Naive B cell (primary cell): Measurements from ENCODE around the gene SPECC1L. TPM values are rescaled to one million over a fixed set of nuclear protein-coding genes. Genes with fewer than 3 reads are reported as not detected.
"Not testable (repeated sequence)": the region's sequence is repeated elsewhere in the genome, so short reads cannot be mapped to it uniquely, and the experiment has no call there.

ENCODE experiments used
- ATAC-seq, 2 donors: fragments of 150-1000 bp; cut with Tn5 transposase; 2 replicates each; pipeline ENCODE4 v1.10.0; 2021; ENCODE audit warnings: low read depth in 2 of 2, mild to moderate bottlenecking in 2 of 2, moderate library complexity in 2 of 2
- DNase-seq: peaks from one replicate; pipeline ENCODE4 v3.0.0; 2022
- H3K27ac Mint-ChIP-seq, 6 donors: one replicate each; pipeline ENCODE4 v1.8.0; 2020 to 2022; ENCODE audit warnings: mild to moderate bottlenecking in 6 of 6, mixed read lengths in 6 of 6, moderate library complexity in 5 of 6, inconsistent platforms in 2 of 6
- H3K27me3 Mint-ChIP-seq, 3 donors: one replicate each; pipeline ENCODE4 v1.8.0; 2021 to 2022; ENCODE audit warnings: mixed read lengths in 3 of 3, mild to moderate bottlenecking in 1 of 3
- H3K36me3 Mint-ChIP-seq, 2 donors: one replicate each; pipeline ENCODE4 v1.8.0; 2020 to 2022; ENCODE audit warnings: mixed read lengths in 2 of 2, inconsistent platforms in 1 of 2, mild to moderate bottlenecking in 1 of 2
- H3K4me1 Mint-ChIP-seq, 3 donors: one replicate each; pipeline ENCODE4 v1.8.0; 2020 to 2022; ENCODE audit warnings: mixed read lengths in 3 of 3, inconsistent platforms in 1 of 3, mild to moderate bottlenecking in 1 of 3, moderate library complexity in 1 of 3
- H3K4me3 Mint-ChIP-seq, 8 donors: one replicate each; pipeline ENCODE4 v1.8.0; 2020 to 2022; ENCODE audit warnings: mild to moderate bottlenecking in 8 of 8, mixed read lengths in 8 of 8, moderate library complexity in 8 of 8, inconsistent platforms in 2 of 8
- H3K9me3 Mint-ChIP-seq, 7 donors: one replicate each; pipeline ENCODE4 v1.8.0; 2020 to 2022; ENCODE audit warnings: mixed read lengths in 7 of 7, mild to moderate bottlenecking in 5 of 7, inconsistent platforms in 2 of 7, moderate library complexity in 1 of 7
- polyA plus RNA-seq, 6 donors: library from polyadenylated mRNA; unstranded; fragments of 300-500 nt; fragmentation: Illumina TruSeq; gene quantifications; one replicate each; pipeline ENCODE4 v1.2.3, GENCODE V29; 2021; ENCODE audit warnings: low read depth in 6 of 6

The SPECC1L gene
- polyA plus RNA-seq, 6 donors from 2014 or later, result 1.7 to 29.4 (median 9.7) TPM

GRCh38 chr22:24303007-24303406 lies 32.4 kb downstream of the SPECC1L start:
- Mint-ChIP-seq H3K36me3 (peaks cover 15 to 19% of the 10 kb centered on the region in 2 donors), H3K27me3 (no peaks in the 10 kb centered on the region), H3K4me1 (peaks cover 34 to 53% (median 49%) of the 10 kb centered on the region in 3 donors), H3K4me3 (peak overlapping the region in 2 of 8 donors; percentile 51 to 77), H3K9me3 (no peaks in the 10 kb centered on the region), H3K27ac (peak overlapping the region in 3 of 6 donors; percentile 26 to 65 (median 40))
- DNase-seq (no peak), ATAC-seq (no peak)

GRCh38 chr22:24304062-24304675 lies 33.5 kb downstream of the SPECC1L start:
- peak overlapping the region in 2 of 6 donors; percentile 39 to 65 for H3K27ac Mint-ChIP-seq
- peaks cover 34 to 48% (median 48%) of the 10 kb centered on the region in 3 donors for H3K4me1 Mint-ChIP-seq
- H3K27me3 Mint-ChIP-seq, result no peaks in the 10 kb centered on the region
- no peaks in the 10 kb centered on the region for H3K9me3 Mint-ChIP-seq
- peaks cover 15 to 22% of the 10 kb centered on the region in 2 donors for H3K36me3 Mint-ChIP-seq
- no peak for DNase-seq
- no peak for ATAC-seq
- H3K4me3 Mint-ChIP-seq, result no peak overlapping the region

- peaks cover 15 to 22% of the 10 kb centered on the region in 2 donors for H3K36me3 Mint-ChIP-seq
- peaks cover 30 to 42% (median 42%) of the 10 kb centered on the region in 3 donors for H3K4me1 Mint-ChIP-seq
- no peak for ATAC-seq
Observed at GRCh38 chr22:24305260-24305692, 34.6 kb downstream of the SPECC1L start.

GRCh38 chr22:24310969-24311368 lies 40.3 kb downstream of the SPECC1L start:
- Mint-ChIP-seq H3K4me1 (peaks cover 0 to 18% (median 7%) of the 10 kb centered on the region in 3 donors), H3K9me3 (no peaks in the 10 kb centered on the region), H3K4me3 (no peak overlapping the region), H3K36me3 (peaks cover 21 to 24% of the 10 kb centered on the region in 2 donors), H3K27me3 (no peaks in the 10 kb centered on the region), H3K27ac (peak overlapping the region in 1 of 6 donors; percentile 46)
- ATAC-seq (no peak), DNase-seq (no peak)

More at GRCh38 chr22:24305260-24305692, 34.6 kb downstream of the SPECC1L start:
- H3K9me3 Mint-ChIP-seq, result no peaks in the 10 kb centered on the region
- H3K27ac Mint-ChIP-seq, result peak overlapping the region in 3 of 6 donors; percentile 1 to 90 (median 2)
- no peak overlapping the region for H3K4me3 Mint-ChIP-seq
- DNase-seq, result no peak
- H3K27me3 Mint-ChIP-seq, result no peaks in the 10 kb centered on the region

GRCh38 chr22:24315367-24315966 lies 44.8 kb downstream of the SPECC1L start:
- H3K36me3 Mint-ChIP-seq, result peaks cover 17 to 18% of the 10 kb centered on the region in 2 donors
- no peaks in the 10 kb centered on the region for H3K27me3 Mint-ChIP-seq
- peak overlapping the region in 4 of 6 donors; percentile 49 to 70 (median 58) for H3K27ac Mint-ChIP-seq
- H3K9me3 Mint-ChIP-seq, result no peaks in the 10 kb centered on the region
- peaks cover 0 to 17% (median 5%) of the 10 kb centered on the region in 3 donors for H3K4me1 Mint-ChIP-seq
- no peak for DNase-seq
- no peak for ATAC-seq
- H3K4me3 Mint-ChIP-seq, result no peak overlapping the region

- H3K27ac Mint-ChIP-seq, result not testable (repeated sequence)
- H3K36me3 Mint-ChIP-seq, result peaks cover 18 to 25% of the 10 kb centered on the region in 2 donors
Observed at GRCh38 chr22:24316264-24316663, 45.6 kb downstream of the SPECC1L start.

GRCh38 chr22:24317511-24317910 lies 46.9 kb downstream of the SPECC1L start:
- Mint-ChIP-seq H3K36me3 (peaks cover 18 to 30% of the 10 kb centered on the region in 2 donors), H3K4me1 (peaks cover 0 to 14% (median 4%) of the 10 kb centered on the region in 3 donors), H3K4me3 (peak overlapping the region in 1 of 8 donors; percentile 21)
- not testable (repeated sequence) for DNase-seq, H3K27ac Mint-ChIP-seq, ATAC-seq, H3K27me3 Mint-ChIP-seq, H3K9me3 Mint-ChIP-seq

More at GRCh38 chr22:24316264-24316663, 45.6 kb downstream of the SPECC1L start:
- H3K4me3 Mint-ChIP-seq, H3K9me3 Mint-ChIP-seq, H3K27me3 Mint-ChIP-seq, DNase-seq, ATAC-seq: not testable (repeated sequence)
- peaks cover 0 to 14% (median 4%) of the 10 kb centered on the region in 3 donors for H3K4me1 Mint-ChIP-seq

GRCh38 chr22:24319451-24319850 lies 48.8 kb downstream of the SPECC1L start:
- H3K27me3 Mint-ChIP-seq, result no peaks in the 10 kb centered on the region
- H3K36me3 Mint-ChIP-seq, result peaks cover 18 to 37% of the 10 kb centered on the region in 2 donors
- H3K9me3 Mint-ChIP-seq, result no peaks in the 10 kb centered on the region
- peak overlapping the region in 2 of 6 donors; percentile 12 to 60 for H3K27ac Mint-ChIP-seq
- no peak overlapping the region for H3K4me3 Mint-ChIP-seq
- DNase-seq, result no peak
- peaks cover 0 to 14% (median 4%) of the 10 kb centered on the region in 3 donors for H3K4me1 Mint-ChIP-seq
- no peak for ATAC-seq

GRCh38 chr22:24321999-24322398 lies 51.4 kb downstream of the SPECC1L start:
- Mint-ChIP-seq H3K27ac (peak overlapping the region in 2 of 6 donors; percentile 73 to 86), H3K9me3 (no peaks in the 10 kb centered on the region), H3K36me3 (peaks cover 7 to 26% of the 10 kb centered on the region in 2 donors), H3K27me3 (no peaks in the 10 kb centered on the region), H3K4me1 (peaks cover 5 to 11% (median 8%) of the 10 kb centered on the region in 3 donors), H3K4me3 (no peak overlapping the region)
- ATAC-seq (no peak), DNase-seq (no peak)

GRCh38 chr22:24322522-24322921 lies 51.9 kb downstream of the SPECC1L start:
- no peaks in the 10 kb centered on the region for H3K9me3 Mint-ChIP-seq
- no peak for DNase-seq
- no peak overlapping the region for H3K4me3 Mint-ChIP-seq
- ATAC-seq, result no peak
- H3K36me3 Mint-ChIP-seq, result peaks cover 7 to 26% of the 10 kb centered on the region in 2 donors
- peaks cover 5 to 11% (median 8%) of the 10 kb centered on the region in 3 donors for H3K4me1 Mint-ChIP-seq
- no peaks in the 10 kb centered on the region for H3K27me3 Mint-ChIP-seq
- H3K27ac Mint-ChIP-seq, result peak overlapping the region in 2 of 6 donors; percentile 10 to 86

GRCh38 chr22:24323233-24323632 lies 52.6 kb downstream of the SPECC1L start:
- Mint-ChIP-seq H3K4me3 (no peak overlapping the region), H3K27ac (no peak overlapping the region), H3K4me1 (peaks cover 5 to 11% (median 8%) of the 10 kb centered on the region in 3 donors), H3K36me3 (peaks cover 7 to 26% of the 10 kb centered on the region in 2 donors), H3K27me3 (no peaks in the 10 kb centered on the region), H3K9me3 (no peaks in the 10 kb centered on the region)
- ATAC-seq, result no peak
- DNase-seq, result no peak

- H3K27me3 Mint-ChIP-seq, result no peaks in the 10 kb centered on the region
- H3K4me3 Mint-ChIP-seq, result no peak overlapping the region
- H3K9me3 Mint-ChIP-seq, result no peaks in the 10 kb centered on the region
- H3K4me1 Mint-ChIP-seq, result peaks cover 5 to 11% (median 8%) of the 10 kb centered on the region in 3 donors
- DNase-seq, result no peak
- no peak for ATAC-seq
- no peak overlapping the region for H3K27ac Mint-ChIP-seq
- H3K36me3 Mint-ChIP-seq, result peaks cover 6 to 26% of the 10 kb centered on the region in 2 donors
Observed at GRCh38 chr22:24323695-24324094, 53.1 kb downstream of the SPECC1L start.

- Mint-ChIP-seq H3K36me3 (peaks cover 2 to 26% of the 10 kb centered on the region in 2 donors), H3K9me3 (no peaks in the 10 kb centered on the region), H3K4me1 (peaks cover 4 to 7% (median 5%) of the 10 kb centered on the region in 3 donors), H3K4me3 (no peak overlapping the region), H3K27ac (peak overlapping the region in 2 of 6 donors; percentile 28 to 75), H3K27me3 (no peaks in the 10 kb centered on the region)
- ATAC-seq (no peak), DNase-seq (no peak)
Observed at GRCh38 chr22:24324137-24324536, 53.5 kb downstream of the SPECC1L start.
